Ureter (tissue), 1 donor: ENCODE results near the gene PARD3. TPM values are rescaled to one million over a fixed set of nuclear protein-coding genes. Genes with fewer than 3 reads are reported as not detected.

Experiments
- DNase-seq: peaks from one replicate; pipeline ENCODE4 v3.0.0-alpha.2; 2020; ENCODE audit warnings: low spot score
- total RNA-seq: library from RNA; stranded (reverse); gene quantifications from one replicate; pipeline ENCODE4 v1.2.4, GENCODE V29; 2023
- donor health status: DM: yes; HTN: yes; CAD: no.

Gene PARD3
- total RNA-seq, 1 donor from 2014 or later = 73.5 TPM

GRCh38 chr10:34689053-34689452, 126.0 kb downstream of the PARD3 start:
- DNase-seq = no peak

DNA sequence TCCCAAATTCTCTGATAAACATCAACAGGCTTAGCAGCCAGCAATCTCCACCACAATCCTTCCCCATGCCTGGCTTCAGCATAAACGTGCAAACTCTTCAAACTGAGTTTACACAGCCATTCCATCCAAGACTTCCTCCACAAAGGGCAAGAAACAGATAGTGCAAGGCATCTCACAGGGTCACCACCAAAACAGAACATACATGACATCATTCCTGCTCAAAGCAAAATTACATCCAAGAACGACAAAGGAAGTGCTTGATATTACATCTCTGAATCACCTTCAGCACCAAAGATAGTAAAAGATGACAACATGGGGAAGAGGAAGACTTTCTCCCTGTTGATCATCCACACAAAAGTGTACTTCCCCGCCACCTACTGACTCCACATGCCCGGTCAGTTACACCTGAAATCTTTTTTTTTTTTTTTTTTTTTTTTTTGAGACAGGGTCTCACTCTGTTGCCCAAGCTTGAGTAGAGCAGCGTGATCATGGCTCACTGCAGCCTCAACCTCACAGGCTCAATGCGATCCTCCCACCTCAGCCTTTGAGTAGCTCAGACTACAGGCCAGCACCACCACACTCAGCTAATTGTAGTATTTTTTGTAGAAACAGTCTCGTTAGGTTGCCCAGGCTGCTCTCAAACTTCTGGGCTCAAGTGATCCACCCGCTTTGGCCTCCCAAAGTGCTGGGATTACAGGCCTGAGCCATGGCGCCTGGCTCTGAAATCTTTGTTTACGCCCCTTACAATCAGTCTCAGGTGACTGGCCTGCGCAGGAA, 127.5 kb downstream of the PARD3 start:
- DNase-seq = no peak

- DNase-seq = no peak
Observed at GRCh38 chr10:34682580-34682979, 132.5 kb downstream of the PARD3 start.

- no peak for DNase-seq
Observed at GRCh38 chr10:34681933-34682332, 133.2 kb downstream of the PARD3 start.

- DNase-seq = no peak
Observed at GRCh38 chr10:34679177-34679576, 135.9 kb downstream of the PARD3 start.

DNA sequence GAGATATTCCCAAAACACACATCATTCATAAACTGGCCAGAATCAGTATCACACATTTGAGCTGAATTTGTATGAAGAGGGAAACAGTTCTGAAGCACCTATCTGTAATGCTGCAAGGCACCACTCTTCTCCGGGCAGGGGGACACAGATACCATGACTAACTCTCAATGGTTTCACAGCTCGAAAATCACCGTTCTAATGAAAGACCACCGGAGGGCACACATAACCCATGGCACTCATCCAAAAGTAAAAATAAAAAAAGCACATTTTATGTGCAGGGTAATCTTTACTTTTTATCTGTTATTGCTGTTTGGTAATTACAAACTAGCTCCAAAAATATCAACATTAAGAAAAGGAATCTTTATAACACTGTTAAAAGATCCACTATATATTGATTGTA, 137.5 kb downstream of the PARD3 start:
- DNase-seq = no peak

DNA sequence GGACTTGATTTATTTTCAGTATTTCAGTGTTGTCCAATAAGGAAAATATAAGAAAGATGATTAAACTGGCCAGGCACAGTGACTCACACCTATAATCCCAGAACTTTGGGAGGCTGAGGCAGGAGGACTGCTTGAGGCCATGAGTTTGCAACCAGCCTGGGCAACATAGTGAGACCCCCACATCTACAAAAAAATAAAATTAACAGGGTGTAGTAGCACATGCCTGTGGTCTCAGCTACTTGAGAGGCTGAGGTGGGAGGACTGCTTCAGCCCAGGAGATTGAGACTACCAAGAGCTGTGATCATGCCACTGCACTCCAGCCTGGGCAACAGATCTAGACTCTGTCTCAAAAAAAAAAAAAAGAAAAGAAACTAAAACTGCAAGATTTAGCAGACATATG, 138.0 kb downstream of the PARD3 start:
- DNase-seq = no peak

GRCh38 chr10:34674176-34674575, 140.9 kb downstream of the PARD3 start:
- DNase-seq = no peak

- DNase-seq = no peak
Observed at GRCh38 chr10:34670081-34670480, 145.0 kb downstream of the PARD3 start.

DNA sequence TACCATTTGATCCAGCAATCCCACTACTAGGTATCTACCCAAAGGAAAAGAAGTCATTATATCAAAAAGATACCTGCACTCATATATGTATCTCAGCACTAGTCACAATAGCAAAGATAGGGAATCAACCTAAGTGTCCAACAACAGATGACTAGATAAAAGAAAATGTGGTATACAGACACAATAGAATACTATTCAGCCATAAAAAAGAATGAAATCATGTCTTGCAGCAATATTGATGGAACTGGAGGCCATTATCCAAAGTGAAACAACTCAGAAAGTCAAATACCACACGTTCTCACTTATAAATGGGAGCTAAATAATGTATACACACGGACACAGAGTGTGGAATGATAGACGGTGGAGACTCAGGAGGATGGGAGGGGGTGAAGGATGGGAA, 146.0 kb downstream of the PARD3 start:
- DNase-seq = no peak

GRCh38 chr10:34667177-34667576, 147.9 kb downstream of the PARD3 start:
- DNase-seq = no peak

GRCh38 chr10:34666008-34666704, 148.9 kb downstream of the PARD3 start:
- peak; percentile 62 for DNase-seq

DNA sequence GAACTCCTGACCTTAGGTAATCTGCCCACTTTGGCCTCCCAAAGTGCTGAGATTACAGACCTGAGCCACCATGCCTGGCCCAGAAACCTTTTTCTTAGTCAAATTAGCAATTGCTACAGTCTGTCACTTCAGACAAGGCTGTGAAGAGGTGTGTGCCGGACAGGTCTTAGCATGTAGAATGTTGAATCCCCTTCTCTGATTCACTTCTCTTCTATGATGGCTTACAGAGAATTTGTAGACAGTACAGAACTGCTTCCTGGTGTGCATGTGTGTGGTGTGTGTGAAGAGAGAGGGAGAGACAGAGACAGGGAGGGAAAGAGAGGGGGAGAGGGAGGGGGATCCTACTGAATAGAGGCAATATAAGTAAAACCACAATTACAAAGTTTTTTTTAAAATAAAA, 150.4 kb downstream of the PARD3 start:
- DNase-seq = no peak

- no peak for DNase-seq
Observed at GRCh38 chr10:34661580-34661979, 153.5 kb downstream of the PARD3 start.

- no peak for DNase-seq
Observed at GRCh38 chr10:34658934-34659333, 156.2 kb downstream of the PARD3 start.

DNA sequence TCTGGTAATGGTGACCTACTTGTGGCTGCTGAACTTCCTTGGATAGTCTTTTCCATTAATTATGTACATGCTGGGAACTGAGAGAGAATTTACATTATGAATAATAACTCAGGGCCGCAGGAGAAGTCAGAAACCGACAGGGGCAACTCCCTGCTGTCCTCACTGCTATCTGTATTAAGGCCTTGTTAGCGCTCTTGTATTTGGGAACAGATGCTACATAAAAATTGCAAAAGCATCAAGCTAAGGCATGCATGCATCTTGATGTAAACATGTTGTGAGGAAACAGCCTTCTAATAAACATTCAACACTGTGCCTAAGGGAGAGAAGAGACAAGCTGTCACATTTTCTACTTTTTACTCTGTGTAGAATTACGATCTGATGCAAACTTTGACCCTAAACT, 158.4 kb downstream of the PARD3 start:
- DNase-seq = no peak

- DNase-seq = peak; percentile 59
Observed at GRCh38 chr10:34655286-34656170, 159.6 kb downstream of the PARD3 start.

- no peak for DNase-seq
Observed at GRCh38 chr10:34654211-34654610, 160.9 kb downstream of the PARD3 start.

DNA sequence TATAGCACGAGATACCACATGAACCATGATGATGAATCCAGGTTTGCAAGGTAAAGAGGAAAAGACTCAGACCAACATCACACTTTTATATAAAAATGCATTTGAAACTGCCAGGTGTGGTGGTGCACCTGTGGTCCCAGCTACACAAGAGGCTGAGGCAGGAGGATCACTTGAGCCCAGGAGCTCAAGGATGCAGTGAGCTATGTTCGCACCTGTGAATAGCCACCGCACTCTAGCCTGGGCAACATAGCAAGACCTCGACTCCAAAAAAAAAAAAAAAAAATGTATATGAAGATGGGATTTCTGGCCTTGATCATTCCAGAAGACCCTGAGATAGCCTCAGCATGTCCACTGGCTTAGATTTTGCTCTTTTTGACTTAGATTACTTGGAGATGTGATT, 161.6 kb downstream of the PARD3 start:
- DNase-seq = no peak

DNA sequence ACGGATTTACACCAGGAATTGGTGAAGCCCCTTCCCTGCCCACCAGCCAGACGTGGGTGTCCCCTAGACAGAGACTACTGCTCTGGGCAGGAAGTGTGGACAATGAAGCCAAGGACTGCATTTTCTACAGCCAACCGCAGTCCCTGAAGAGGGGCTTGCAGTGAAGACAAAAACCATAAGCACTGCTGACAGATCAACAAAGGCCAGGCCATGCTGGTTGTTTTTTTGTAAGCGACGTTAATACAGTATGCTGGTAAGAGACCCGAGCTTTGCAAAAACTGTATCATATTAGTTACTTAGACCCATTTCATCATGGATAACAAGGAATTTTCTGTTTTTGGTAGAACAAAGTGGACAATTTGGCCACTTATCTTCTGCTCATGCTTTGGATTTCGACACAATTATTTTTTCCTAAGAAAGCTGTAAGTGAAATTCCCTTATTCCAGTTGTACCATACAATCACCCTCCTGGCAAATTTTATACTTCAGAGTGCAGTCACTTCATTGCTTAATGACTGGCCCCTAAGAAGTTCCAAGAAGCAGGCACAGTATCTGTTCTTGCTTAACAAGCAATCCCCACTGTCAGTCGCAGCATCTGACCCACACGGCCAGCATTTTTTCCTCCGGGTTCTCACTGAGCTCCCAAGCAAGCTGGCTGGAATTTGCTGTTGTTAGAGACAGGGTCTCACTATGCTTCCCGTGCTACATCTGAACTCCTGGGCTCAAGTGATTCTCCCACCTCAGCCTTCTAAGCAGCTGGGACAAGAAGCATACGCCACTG, 163.5 kb downstream of the PARD3 start:
- DNase-seq = no peak

DNA sequence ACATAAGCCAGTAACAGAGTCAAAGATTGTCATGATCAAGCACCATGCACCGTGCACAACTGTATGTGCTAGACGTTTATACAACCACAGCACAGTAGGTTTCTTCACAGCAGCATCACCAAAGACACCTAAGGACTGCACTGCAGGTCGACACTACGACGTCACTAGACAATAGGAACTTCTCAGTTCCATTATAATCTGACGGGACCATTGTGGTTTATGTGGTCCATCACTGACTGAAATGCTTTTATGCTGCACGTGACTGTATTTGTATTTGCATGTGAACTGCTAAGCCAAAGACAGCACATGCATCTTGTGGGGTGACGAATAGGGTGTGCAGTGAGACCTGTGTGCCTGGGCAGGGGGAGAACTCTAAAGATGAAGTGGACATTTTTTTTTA, 164.9 kb downstream of the PARD3 start:
- peak; percentile 7 for DNase-seq

- no peak for DNase-seq
Observed at GRCh38 chr10:34649385-34649784, 165.7 kb downstream of the PARD3 start.
